Brain pericyte (primary cell): ENCODE measurements around the gene FYN.

ENCODE experiments used
- DNase-seq: peaks from one replicate; pipeline ENCODE4 v3.0.0-alpha.2; 2012; ENCODE audit warnings: low read depth, low spot score

The FYN gene

GRCh38 chr6:111725446-111726112, 147.7 kb downstream of the FYN start:
- DNase-seq = no peak

DNA sequence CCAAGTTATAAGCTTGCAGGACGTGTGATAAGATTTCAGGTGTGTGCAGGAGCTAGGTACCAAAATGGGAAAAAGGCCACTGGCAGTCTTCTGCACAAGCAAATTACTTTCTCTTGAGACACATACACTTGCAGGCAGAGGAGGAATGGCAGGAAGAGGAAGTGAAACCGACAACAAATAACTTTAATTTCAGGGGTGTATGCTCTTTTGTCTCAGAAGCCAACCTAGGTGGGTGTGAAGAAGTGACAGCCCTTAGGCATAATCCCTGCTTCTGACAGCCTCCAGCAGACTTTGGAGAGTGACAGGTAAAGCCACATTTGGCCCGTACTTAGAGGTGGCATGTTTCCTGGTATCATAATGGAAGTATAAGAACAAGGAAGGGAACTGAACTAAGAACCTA, 148.7 kb downstream of the FYN start:
- no peak for DNase-seq

- no peak for DNase-seq
Observed at GRCh38 chr6:111724039-111724438, 149.2 kb downstream of the FYN start.

- no peak for DNase-seq
Observed at GRCh38 chr6:111723412-111723970, 149.8 kb downstream of the FYN start.

DNA sequence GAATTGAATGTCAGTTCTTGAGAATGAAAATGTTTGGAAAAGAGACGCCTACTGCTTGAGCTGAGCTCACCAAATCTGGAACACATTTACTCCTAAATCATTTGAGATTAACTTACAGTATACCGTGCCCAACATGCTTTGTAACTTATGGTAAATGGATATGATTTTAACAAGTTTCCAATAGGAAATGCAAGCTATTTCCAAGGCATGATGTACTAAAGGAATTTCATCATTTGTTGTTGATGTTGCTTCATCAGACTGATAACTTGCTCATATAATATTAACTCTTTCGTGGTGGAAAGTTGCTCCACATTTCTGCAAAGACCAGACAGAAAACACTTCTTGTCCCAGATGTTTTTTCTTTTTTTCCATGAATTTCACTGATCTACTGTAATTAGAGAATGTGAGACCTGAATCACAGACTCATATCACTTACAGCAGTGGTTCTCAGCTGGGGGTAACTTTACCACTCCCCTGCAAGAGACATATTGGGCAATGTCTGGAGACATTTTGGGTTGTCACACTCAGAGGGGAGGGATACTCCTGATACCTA, 151.0 kb downstream of the FYN start:
- no peak for DNase-seq

DNA sequence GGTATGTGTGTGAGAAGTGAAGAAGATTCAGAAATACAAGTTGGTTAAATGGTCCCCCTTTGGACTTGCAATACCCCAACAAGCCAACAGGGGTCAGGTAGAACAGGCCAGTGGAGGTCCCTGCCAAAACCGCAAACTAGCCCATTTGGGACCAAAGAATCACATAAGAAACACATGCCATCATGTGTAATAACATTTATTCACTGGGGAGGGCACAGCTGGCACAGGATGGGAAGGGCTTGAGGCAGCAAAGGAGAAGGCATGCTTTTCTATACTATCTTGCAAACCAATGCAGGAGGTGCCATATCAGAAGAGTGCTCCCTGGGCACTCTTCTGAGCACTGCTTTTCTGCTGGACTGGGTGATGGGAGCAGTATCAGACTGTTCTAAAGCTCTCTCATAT, 151.5 kb downstream of the FYN start:
- no peak for DNase-seq

DNA sequence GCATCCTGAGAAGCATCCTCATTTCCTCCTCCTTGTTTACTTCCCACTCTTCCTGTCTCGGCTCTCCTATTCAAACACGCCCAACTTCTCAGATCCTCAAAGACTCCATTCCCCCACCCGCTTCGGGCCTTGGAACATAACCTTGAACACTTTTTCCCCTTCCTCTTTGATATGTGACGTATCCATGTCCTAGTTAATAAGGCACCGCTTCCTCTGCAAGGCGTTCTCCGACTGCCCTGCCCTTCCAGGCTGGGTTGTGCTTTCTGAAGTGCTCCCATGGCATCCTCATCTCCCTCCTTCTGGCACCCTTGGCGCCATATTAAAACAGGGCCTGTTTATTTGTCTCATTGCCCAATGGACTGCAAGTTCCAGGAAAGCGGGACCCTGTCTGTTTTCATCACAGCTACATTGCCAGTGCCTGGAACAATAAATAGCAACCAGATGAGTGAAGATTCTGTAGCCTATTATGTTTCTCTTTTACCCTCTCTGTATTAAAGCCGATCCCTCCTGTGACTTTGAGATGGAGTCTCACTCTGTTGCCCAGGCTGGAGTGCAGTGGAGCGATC, 152.2 kb downstream of the FYN start:
- DNase-seq = no peak

- no peak for DNase-seq
Observed at GRCh38 chr6:111718990-111719389, 154.3 kb downstream of the FYN start.

DNA sequence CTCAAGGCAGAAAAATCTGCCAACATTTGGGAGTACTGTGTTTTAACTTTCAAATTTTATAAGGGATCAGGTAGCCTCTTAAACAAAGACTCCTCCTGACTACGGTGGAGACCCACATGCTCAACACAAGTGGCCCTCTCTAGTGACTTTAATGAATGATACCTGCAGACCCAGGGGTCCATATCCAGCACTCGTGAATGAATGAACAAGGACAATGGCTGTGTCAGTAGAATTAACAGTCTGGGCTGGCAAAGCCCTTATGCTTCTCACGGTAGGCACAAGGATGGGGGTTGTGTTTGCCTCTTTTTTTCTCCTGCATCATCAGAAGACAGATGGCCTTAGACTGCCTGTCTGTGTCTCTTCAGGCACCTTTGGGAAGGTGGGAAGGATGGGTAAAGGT, 154.9 kb downstream of the FYN start:
- no peak for DNase-seq

DNA sequence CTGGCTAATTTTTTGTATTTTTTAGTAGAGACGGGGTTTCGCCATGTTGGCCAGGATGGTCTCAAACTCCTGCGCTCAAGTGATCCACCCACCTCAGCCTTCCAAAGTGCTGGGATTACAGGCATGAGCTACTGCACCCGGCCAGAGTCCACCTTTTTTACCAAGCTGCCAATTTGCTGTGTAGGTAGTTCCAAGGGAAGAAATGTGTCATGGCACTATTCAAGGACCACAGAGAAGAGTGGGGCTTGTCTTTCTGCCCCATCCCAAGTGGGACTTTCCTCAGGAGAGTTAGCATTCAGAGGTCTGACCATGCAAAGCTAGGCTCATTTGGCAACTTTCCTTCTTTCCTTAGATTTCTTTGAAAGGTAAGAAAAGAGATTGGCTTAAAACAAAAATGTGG, 155.6 kb downstream of the FYN start:
- DNase-seq = no peak

DNA sequence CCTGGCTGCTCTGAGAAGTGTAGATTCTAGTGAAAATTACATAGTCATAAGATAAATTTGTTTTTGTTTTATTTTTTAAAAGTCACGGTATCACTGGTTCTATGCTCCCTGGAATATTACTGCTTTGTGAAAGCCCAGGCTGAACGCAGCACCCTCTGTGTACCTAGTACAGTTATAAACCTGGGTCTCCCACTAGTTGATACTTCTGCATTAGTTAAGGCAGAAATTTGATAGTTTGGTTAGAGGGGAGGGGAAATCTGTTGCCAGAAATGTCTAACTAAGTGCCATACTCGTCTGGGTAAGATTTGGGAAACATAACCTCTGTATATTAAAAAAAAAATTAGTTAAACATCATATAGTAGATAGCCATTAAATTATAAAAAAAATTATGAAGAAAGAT, 156.9 kb downstream of the FYN start:
- no peak for DNase-seq

- no peak for DNase-seq
Observed at GRCh38 chr6:111715321-111715720, 157.9 kb downstream of the FYN start.

GRCh38 chr6:111714416-111715270, 158.6 kb downstream of the FYN start:
- DNase-seq = no peak

DNA sequence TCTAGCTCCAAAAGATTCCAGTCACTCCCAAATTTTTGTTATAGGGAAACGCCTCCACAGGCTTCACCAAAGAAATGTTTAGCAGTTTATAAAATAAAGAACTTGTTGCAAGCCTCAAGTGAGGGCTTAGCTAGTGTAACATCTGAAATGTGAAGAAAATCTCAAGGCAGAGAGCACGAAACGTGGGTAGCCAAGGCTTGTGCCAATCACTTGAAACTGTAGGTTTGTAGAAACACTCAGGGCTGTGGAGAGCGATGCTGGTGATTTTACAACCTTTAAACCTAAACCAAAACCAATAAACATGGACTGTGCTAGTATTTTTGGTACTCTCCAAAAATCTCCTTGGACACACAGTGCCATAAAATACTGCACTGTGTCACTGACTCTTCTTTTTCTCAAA, 159.4 kb downstream of the FYN start:
- DNase-seq = no peak

DNA sequence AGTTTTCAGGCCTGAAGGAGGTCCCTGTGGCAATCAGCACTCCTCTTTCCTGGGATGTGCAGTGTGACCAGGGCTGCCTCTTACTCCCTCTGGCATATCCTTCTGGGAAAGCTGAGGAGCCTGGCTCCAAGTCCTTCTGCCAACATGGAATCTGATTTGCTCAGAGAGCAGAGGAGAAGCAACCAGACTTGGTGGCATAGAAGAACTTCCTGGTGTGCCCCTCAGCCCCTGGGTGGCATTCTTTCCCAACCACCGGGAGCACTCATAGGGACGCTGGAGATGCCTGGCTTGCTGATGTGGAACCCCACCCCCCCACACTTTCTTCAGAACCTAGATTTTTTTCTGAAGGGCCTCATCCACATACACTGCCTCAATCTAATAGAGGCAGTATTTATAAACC, 160.0 kb downstream of the FYN start:
- DNase-seq = no peak

- no peak for DNase-seq
Observed at GRCh38 chr6:111711984-111712752, 161.1 kb downstream of the FYN start.

- DNase-seq = no peak
Observed at GRCh38 chr6:111711476-111711875, 161.8 kb downstream of the FYN start.

DNA sequence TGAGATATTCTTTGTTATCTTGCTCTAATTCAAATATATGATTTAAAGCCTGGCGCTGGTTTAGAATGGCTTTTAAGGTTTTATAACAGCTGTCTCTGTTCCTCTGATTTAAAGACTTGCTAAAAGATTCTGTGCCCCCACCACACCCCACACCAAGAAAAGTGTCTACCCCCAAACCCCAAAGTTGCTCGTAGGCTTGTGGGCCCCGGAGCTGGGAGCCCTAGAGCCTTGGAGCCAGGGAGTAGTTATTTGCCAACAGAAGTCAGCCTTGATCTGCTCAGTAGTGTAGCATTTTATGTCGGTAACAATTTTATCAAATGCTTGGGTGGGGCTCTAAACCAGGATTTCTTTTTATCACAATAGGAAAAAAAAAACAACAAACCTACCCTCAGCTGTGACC, 162.3 kb downstream of the FYN start:
- no peak for DNase-seq

DNA sequence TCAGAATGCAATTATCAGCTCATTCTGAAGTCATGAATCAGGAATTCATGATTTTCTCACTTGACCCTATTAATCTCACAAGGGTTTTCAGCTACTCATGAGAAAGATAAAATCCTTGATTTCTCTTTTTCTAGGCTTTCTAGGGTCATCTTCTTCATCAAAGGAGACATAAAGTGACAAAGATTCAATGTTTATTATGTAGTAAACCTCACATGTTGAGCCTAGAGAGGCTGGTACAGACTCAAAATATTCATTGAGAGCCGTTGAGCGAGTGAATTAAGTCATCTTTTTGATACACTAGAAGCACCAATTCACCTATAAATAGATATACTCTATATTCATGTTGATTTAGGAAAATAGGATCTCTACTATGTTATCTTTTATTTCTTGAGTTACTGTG, 162.8 kb downstream of the FYN start:
- DNase-seq = no peak

DNA sequence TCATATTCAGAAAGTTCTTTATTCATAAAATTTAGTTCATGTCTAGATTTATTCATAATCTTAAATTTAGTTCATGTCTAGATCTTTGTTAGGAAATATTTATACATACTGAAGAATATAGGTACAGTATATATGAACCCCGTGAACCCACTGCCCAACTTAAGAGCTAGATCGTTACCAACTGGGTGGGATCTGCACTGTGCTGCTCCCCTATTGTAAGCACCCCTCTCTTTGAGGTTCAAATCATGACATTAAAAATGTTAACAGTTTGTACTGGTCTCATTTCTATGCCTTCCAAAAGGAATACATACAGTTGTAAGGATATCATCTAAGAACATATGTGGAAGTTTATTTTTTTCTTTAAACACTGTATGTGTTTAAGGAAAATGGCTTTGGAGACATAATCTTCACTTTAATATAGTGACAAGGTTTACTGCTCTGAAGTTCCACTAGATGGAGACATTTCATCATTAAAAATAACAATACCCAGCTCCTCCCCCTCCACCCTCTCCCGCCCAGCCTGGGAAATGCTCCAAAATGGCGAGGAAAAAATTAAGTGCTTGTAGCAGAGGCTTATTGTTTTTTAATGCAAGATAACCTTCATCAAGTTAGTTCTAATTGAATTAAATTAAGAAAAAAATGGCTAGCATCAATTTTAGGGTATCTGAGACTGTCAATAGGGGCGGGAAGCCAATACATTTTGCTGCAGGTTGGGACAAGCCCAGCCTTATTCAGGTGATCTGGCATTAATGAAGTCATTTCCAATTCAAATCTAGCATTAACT, 163.4 kb downstream of the FYN start:
- no peak for DNase-seq

DNA sequence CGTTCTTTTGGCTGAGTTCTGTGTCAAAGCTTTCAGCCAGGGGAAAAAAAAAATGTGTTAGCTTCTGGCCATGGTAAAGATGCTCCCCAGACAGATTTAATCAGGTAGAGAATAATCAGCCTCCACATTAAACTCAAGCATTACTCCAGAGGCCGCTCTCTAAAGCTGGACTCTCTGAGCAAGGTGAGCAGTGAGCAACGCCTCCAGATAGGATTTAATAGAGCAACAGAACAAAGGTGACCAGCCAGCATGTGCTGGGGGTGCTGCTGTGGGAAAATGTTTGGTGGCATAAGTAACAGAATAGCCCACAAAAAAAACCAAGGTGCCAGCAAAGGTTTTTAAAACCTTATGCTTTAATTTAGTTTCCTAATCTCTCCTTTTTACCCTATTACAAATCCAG, 164.1 kb downstream of the FYN start:
- DNase-seq = no peak
